22Rv1 (cell line): ENCODE measurements around the gene ATAD5.
"Not testable (repeated sequence)": the region's sequence is repeated elsewhere in the genome, so short reads cannot be mapped to it uniquely, and the experiment has no call there.

Experiments
- H3K27ac ChIP-seq: fragments of 450-650 bp; 2 replicates; pipeline ENCODE4 v1.5.1; 2017
- CTCF ChIP-seq: fragments of 450-650 bp; IDR thresholded peaks from 2 replicates; pipeline ENCODE4 v1.5.1; 2017; ENCODE audit warnings: mild to moderate bottlenecking
- ZFX ChIP-seq: fragments of 450-650 bp; IDR thresholded peaks from 2 replicates; pipeline ENCODE4 v1.6.1; 2017; ENCODE audit warnings: antibody characterized with exemption, borderline replicate concordance

Gene ATAD5

GRCh38 chr17:30816165-30816564 lies 15.6 kb upstream of the ATAD5 start:
- no peak overlapping the region for H3K27ac ChIP-seq
- no peak for TF ChIP-seq CTCF
- no peak for TF ChIP-seq ZFX

- H3K27ac ChIP-seq, result no peak overlapping the region
- TF ChIP-seq ZFX (no peak), CTCF (no peak)
Measured at GRCh38 chr17:30819971-30820705, 11.6 kb upstream of the ATAD5 start.

- H3K27ac ChIP-seq, result no peak overlapping the region
- TF ChIP-seq ZFX (no peak), CTCF (no peak)
Measured at GRCh38 chr17:30821871-30822723, 9.7 kb upstream of the ATAD5 start.

GRCh38 chr17:30822919-30823318 lies 8.8 kb upstream of the ATAD5 start:
- not testable (repeated sequence) for H3K27ac ChIP-seq

GRCh38 chr17:30823421-30823820 lies 8.3 kb upstream of the ATAD5 start:
- TF ChIP-seq ZFX (no peak), CTCF (no peak)
- H3K27ac ChIP-seq, result no peak overlapping the region

- TF ChIP-seq CTCF (no peak), ZFX (no peak)
- H3K27ac ChIP-seq, result peak overlapping the region; percentile 75
Measured at GRCh38 chr17:30824002-30824355, 7.8 kb upstream of the ATAD5 start.

GRCh38 chr17:30824356-30825145 lies 7.2 kb upstream of the ATAD5 start, which contains the start of gene CRLF3:
CRLF3 (minus strand) TSS chr17:30824692; CDS start chr17:30824651, 41 bp downstream.
- H3K27ac ChIP-seq, result peak within 1 kb of the TSS; percentile 75
- TF ChIP-seq ZFX, result no peak
- TF ChIP-seq CTCF, result peak; percentile 90
